Epithelial cell of esophagus (primary cell): ENCODE measurements around the gene DARS1.

Source experiments
- DNase-seq: peaks from one replicate; pipeline ENCODE4 v3.0.0; 2010; ENCODE audit warnings: low read depth
- H3K4me3 ChIP-seq: 2 replicates; pipeline ENCODE4 v1.5.1; 2011; ENCODE audit warnings: mild to moderate bottlenecking, low read length, control low read depth
- TF ChIP-seq, protein P1 (sequence below): IDR thresholded peaks from 2 replicates; pipeline ENCODE4 v1.5.1; 2011; ENCODE audit warnings: low read depth, mild to moderate bottlenecking, low read length, control low read depth, inconsistent platforms; ENCODE audit not compliant: insufficient read depth; ENCODE audit errors: missing control alignments

The DARS1 gene

DNA sequence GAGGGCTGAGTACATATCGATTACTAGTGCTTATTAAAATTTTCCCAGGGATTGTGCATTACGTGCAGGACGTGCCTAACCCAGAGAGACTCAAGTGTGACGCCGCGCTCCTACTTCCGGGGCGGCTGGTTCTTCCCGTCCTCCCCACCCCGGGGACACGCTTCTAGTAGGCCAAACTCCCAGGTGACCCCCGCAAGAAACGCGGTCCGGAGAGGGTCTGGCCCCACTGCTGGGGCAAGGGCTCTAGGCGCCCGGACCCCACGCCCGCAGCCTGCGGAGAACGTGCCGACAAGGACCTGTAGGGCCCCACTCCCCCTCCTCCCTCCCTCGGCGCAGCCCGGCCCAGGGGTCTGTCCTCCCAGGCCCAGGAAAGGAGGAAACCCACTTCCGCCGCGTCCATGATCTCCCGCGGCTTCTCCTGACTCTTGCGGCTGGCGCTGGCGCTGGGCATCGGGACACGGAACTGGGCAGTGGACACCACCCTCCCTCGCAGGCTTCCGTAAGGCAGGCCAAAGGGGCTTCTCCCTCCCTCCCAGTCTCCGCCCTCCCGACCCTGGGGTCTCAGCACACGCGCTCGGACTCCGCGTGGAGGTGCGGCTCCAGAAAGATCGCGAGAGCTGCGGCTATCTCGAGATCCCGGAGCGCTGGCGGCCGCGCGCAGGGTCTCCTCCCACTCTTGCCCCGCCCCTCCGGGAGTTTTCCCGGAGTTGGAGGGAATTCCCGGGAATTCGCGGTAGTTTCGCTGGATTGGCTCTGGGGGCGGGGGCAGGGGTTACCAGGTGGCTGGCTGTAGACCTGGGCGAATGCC is at the start of gene DARS1:
TSS of gene DARS1 (minus strand) at position 609 of the 808 bp plus-strand sequence. CDS start at position 451, 158 bp downstream.
- peak within 1 kb of the TSS; percentile 92 for H3K4me3 ChIP-seq
- peak; percentile 93 for DNase-seq
- TF ChIP-seq, protein P1, sequence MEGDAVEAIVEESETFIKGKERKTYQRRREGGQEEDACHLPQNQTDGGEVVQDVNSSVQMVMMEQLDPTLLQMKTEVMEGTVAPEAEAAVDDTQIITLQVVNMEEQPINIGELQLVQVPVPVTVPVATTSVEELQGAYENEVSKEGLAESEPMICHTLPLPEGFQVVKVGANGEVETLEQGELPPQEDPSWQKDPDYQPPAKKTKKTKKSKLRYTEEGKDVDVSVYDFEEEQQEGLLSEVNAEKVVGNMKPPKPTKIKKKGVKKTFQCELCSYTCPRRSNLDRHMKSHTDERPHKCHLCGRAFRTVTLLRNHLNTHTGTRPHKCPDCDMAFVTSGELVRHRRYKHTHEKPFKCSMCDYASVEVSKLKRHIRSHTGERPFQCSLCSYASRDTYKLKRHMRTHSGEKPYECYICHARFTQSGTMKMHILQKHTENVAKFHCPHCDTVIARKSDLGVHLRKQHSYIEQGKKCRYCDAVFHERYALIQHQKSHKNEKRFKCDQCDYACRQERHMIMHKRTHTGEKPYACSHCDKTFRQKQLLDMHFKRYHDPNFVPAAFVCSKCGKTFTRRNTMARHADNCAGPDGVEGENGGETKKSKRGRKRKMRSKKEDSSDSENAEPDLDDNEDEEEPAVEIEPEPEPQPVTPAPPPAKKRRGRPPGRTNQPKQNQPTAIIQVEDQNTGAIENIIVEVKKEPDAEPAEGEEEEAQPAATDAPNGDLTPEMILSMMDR: no peak

DNA sequence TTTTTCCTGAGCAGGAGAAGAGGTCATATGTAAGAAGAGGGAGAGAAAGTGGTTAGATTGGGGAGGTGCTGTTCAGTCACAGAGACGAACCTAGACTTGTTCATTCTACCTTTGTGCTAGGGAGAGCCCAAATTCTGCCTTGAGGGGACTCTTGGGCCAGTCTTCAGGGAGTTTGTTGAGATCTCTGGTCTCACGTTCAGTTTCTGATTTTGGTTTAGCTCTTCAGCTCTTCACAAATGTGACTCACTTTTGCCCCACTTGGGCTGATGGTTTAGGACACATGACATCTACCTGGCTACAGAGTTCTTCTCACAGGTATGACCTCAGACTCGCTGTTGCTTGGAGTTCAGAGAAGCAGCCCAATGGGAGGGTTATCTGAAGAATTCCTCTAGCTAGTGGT is 49.2 kb upstream of the DARS1 start:
- H3K4me3 ChIP-seq: no peak overlapping the region
- TF ChIP-seq, protein P1: no peak
- no peak for DNase-seq

DNA sequence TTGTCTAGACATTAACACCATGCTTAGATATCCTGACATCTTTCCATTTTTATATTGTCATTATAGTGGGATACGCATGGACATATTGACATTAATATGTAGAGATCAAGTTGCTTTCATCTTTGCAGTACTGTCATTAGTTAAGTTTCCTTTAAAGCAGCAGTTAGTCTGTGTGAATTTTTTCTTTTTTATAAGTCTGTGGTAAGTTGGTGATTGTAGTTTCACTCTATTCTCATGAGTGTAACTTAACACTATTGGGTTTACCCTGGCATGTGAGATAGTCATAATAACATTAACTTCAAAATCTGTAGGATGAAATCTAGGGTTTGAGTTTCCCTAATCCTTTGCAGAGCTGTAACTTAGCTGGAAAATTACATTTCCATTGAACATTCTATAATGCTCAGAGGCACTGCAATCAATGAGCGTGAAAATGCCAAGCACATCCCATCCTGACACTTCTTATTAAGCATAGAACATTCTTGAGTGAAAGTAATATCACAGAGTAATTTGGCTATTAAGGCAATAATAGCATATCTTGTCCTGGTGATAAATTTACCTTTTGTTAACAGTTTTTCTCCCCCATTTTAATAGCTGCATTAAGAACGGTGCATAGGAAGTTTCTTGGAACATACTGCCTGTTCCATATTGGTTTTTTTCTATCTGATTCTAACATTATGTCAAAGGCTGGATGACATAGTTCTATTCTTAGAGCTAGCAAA is 47.5 kb upstream of the DARS1 start:
- H3K4me3 ChIP-seq: no peak overlapping the region
- DNase-seq: no peak
- TF ChIP-seq, protein P1: no peak

DNA sequence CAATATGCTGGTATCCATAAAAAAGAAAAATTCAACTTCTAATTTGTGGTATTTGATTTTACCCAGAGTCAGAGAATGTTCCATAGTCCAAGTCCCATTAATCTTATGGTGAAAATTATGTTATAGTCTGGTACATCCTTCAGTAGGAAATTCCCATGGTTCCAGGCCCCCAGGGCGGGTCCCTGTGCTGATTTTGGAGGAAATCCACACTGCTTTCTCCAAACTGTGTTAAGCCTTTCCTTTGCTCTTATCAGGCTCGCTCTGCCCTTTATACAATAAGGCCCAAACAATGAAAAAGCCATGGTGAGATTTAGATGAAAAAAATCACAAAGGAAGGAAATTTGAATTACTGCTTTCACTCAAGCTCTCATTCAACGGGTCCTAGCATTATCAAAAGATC is 46.8 kb upstream of the DARS1 start:
- TF ChIP-seq, protein P1: no peak
- no peak for DNase-seq
- H3K4me3 ChIP-seq: no peak overlapping the region

DNA sequence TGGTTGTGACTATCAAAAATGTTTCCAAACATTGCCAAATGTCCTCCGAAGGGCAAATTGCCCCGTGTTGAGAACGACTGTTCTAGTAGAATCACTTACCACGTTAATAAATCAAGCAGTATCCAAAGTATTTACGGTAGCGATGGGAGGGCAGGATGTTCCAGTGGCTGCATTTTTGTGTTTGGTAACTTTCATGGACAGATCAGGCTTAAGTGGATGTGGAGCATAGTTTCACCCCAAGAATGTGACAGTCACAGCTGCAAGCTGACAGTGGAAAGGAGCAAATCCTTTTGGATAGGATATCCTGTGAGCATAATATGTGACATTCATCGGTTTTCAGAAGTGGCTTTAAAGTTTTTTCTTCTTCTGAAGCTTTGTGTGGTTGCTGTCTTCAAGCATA is 46.3 kb upstream of the DARS1 start:
- DNase-seq: no peak
- no peak overlapping the region for H3K4me3 ChIP-seq
- TF ChIP-seq, protein P1: no peak

DNA sequence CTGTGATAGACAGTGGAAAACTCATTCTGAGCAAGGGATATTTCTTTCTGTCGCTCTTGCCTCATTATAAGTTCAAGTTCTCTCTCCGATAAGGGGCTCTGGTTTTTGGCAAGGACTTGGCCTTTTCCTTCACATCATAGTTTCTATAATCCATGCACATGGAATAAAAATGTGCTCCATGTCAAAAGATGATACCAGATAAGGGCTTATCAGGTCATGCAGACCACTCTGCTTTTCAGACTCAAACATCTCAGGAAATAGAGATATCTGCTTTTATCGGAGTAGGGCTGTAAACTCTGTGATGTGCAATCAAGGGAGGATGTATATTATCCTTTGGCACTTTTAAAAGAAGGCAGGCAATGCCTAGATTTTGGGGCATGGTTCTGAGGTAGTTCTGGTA is 45.0 kb upstream of the DARS1 start:
- no peak overlapping the region for H3K4me3 ChIP-seq
- TF ChIP-seq, protein P1: no peak
- no peak for DNase-seq
